Measurements from ENCODE around the gene TMEM222.

GRCh38 chr1:27361044-27361402 lies 39.1 kb downstream of the TMEM222 start:
- TF ChIP-seq CTCF (conservative IDR thresholded peaks at IDR 0.05; ENCODE audit: low read depth, low read length) (no peak), EZH2 (IDR thresholded peaks at IDR 0.05; ENCODE audit: low read length, unreplicated experiment) (no peak)

All from PC-3 (cell line).